NCI-H2196 (cell line): ENCODE results near the gene PLD4.
A peak's percentile ranks its signal among the peaks of the same experiment; 100 is the strongest.

Experiments
- DNase-seq: peaks from one replicate; lab custom pipeline; 2025; ENCODE audit not compliant: unreplicated experiment; lab: John Stamatoyannopoulos, UW

The PLD4 gene

GRCh38 chr14:104953896-104954656, 29.4 kb downstream of the PLD4 start:
- no peak for DNase-seq

DNA sequence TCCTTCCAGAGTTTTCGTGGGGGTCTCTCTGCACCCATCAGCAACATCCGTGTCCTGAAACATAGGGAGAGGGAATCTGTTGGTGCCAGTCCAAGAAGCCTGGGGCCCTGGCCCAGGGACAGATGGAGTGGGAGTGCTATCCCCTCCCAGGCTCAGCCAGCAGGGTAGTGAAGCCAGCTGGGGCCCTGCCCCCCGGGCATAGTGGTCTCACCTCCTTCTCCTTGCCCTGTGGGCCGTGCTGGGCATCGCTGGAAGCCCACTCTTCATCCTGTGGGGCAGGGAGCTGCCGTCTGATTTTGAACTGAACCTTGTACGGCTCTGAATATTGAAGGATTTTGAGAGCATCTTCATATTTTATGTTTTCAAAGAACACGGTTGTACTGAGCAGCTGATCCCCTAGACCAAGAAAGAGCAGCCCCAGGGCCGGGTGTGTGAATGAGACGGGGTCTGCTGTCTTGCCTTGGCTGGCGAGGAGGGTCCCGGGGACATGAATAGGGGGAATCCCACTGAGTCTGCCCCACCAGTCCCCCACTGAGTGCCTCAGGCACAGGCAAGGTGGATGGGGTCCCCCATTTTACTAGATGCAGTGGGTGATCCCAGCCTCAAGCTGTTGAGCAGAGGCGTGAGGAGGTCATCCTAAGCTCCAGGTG, 30.2 kb downstream of the PLD4 start:
- DNase-seq: no peak

DNA sequence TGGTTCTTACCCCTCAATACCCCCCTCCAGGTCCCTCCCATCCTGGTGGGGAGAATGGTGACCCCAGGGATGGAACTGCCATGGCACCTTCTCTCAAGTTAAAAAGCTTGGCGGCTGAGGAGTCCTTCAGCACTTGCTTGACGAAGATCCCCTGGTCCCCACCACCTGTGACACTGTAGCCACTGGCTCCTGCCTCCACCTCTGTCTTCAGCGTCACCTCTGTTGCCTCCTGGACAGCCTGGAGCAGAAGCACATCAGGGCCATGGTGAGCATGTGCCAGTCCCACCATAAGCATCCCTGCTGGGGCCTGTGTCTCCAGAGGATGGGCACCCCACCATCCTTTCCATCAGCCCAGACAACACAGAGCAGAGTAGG, 30.7 kb downstream of the PLD4 start:
- DNase-seq: no peak

- no peak for DNase-seq
Measured at GRCh38 chr14:104956290-104956890, 31.7 kb downstream of the PLD4 start.

DNA sequence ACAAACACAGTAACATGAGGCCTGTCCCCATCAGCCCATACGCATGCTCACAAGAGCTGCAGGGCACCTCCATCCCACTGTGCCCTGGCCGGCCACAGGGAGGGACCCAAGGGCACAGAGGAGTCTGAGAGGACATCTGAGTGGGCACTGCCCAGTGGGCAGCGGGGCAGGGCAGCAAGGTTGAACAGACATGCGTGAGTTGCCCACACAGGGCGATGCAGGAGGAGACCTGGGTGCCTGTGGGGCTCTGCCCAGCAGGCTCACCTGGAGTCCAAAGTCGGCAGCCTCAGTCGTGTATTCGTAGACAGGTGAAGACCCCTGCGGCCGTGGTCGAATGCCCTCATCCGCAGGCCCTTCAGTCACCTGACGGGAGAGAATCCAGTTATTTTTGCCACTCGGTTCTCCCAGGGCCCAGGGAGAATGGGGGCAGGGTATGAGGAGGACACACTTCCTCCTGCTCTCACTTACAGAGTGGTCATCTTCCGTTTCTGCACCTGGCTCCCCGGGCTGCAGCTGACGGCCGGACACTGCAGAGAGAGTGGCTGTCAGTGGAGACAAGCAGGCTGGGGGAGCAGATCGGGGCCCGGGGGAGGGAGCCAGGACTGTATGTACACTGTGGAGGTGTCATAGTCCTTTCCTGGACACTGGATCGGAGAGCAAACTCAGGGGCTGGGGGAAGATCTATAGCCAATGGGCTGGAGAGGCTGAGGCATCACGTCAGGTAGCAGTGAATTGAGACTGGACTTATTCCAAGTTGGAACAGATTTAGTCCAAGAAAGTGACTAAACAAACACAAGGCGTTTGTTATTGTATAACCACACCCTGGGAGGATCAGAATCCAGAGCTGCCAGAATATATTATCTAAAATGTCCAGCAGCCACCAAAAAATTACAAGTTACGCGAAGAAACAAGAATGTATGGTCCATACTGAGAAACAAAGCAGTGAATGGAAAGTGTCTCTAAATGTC, 32.8 kb downstream of the PLD4 start:
- DNase-seq: peak; percentile 7

GRCh38 chr14:104964546-104964945, 39.9 kb downstream of the PLD4 start:
- DNase-seq: no peak

DNA sequence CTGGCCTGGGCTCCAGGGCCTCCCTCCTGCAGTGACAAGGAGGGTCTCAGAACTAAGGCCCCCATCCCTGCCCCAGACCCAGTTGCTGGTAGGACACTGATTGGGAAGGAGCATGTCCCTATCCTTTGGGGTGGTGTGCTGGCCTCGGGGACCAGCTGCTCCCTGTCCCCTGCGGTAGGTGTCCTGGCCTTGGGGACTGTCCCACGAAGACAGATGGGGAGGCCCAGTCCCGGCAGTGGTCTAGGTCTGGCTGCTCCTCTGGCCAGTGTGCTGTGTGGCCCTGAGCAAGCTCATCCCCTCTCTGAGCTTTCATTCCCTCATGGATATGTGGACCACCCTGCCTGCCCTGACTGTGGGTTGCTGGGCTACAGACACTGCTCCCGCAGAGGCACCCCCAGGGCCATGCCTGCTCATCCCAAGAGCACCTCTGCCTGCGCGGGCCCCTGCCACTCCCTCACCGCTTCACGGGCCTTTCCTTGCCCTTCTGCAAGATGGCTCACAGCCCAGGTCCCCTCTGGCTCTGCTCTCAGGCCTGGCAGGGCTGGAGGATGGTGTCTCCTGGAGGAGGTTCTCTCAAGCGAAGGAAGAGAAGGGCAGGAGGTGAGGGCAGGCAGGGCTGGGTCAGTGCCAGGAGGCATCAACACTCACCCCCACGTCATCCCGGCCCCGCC, 41.0 kb downstream of the PLD4 start:
- no peak for DNase-seq

GRCh38 chr14:104966261-104966865, 41.7 kb downstream of the PLD4 start:
- DNase-seq: no peak

DNA sequence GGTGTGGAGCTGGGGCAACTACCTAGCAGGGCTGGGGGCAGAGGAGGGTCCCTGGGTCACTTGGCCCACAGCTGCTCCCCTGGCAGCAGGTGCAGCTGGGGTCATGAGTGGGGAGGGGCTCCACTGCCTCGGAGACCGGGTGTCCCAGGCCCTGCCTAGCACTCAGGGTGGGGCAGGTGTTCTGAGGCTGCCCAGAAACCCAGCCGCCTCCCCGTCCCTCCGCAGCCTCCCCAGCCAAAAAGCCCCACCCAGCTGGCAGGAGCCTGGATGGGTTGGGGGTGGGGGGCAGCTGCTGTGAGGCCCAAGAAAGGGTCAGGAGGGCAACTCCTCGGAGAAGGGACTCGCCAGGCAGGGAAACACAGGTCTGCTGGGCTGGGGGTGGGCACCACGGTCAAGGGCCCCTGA, 42.3 kb downstream of the PLD4 start:
- DNase-seq: no peak

DNA sequence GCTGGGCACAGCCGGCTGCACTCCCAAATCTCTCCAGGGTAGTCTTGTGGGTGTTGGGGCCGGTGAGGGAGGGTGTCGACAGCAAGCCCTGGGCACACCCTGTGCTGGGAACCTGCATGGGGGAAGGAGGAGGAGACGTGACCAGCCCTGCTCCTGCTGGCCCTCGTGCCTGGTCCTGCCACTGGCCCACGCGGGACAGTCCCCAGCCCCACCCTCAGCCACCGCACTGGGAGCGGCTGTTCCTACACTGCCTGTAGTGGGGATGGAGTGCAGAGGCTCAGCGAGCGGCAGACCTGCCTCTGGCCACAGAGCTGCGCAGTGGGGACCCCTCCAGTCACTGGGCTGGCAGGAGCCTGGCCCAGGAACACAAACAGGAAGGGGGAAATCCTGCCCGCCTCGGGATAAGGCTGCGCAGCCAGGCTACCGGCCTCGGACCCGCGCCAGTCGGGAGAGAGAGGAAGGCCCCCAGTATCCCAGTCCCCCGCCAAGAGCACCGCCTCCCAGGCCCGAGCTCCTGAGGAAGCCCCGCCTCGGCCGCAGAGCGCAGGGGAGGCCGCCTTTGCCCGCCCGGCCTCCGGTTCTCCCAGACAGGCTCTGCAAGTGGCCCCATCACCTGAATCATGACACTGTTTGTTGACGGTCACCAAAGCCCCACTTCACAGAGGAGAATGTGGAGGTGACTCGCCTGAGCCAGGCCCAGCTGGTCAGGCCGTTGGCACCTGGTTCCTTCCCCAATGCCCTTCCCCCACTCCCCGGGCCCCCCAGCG, 42.9 kb downstream of the PLD4 start:
- DNase-seq: no peak

DNA sequence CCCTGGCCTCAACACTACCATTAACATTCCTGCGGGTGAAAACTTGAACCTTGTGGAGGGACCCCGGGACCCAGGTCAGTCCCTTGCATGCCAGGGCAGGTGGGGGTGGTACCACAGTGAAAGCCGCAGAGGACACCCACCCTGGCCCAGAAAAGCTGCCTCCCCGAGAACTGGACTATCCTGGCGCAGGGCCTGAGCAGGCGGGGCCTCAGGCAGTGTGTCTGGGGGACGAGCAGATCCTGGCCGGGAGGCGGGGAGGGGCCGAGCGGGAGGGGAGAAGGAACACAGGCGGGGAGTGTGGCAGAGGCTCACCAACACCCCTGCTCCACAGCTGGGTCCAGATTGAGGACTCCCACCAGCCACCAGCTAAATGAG, 43.5 kb downstream of the PLD4 start:
- no peak for DNase-seq

- no peak for DNase-seq
Measured at GRCh38 chr14:104968541-104969401, 44.1 kb downstream of the PLD4 start.

DNA sequence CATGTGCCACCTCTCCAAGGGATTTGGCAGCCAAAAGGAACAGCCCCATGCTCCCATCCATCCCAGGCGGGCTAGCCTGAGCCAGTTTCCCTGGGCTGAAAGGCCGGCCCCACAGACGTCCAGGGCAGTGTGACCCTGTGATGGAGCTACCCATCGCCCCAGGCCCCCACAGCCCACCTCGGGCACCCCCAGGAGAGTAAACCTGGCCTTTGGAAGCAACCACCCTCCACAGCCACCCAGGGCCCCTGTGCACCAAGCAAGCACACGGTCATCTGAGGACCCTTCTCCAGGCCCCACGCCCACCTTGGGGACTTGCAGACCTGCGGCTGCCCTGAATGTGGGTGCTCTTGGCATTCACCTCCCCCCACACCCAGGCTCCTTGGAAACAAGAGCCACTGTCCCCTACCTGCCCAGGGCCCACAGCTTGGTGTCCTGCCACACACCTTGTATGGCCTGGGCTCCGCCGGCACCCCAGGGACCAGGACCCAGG, 45.1 kb downstream of the PLD4 start:
- DNase-seq: no peak

- DNase-seq: no peak
Measured at GRCh38 chr14:104970231-104971068, 45.8 kb downstream of the PLD4 start.

GRCh38 chr14:104971447-104972240, 47.0 kb downstream of the PLD4 start:
- DNase-seq: no peak

DNA sequence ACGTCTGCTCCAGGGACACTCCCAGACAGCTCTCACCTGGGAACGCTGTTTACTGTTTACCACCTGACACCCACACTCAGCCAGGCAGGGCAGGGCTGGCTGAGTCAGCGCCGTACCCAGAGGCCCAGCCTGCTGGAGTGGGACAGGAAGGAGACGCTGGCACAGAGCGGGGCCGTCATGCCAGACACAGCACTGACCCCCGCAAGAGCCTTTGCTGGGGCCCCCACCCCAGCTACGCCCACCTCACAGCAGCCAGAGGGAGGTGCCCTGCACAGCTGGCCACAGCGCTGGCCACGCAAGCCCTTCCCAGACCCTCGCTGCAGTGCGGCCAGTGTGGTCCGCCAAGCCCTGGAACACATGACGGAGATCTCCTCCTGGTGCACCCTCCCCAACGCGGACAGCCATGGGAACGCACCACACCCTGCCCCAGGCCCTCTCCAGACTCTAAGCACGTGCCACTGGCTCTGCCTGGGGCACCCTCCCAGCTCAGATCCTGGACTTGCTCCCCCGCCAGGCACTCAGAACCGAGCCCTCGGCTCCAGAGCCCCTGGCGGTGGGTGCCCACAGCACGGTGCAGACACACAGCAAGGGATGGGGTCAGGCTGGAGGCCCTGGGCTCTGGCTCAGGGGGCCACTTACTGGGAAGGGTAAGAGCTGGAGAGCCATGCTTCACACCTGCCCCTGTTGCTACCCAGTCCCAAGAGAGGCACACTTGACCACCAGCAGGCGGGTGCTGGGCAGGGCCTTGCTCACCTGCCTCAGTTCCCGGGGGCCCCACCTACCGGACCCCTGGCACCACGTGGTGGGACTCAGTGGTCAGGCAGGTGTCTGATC, 47.8 kb downstream of the PLD4 start:
- DNase-seq: peak; percentile 36
